Right lobe of liver (tissue), 6 donors: ENCODE results near the gene SLC2A6. TPM values are rescaled to one million over a fixed set of nuclear protein-coding genes. Genes with fewer than 3 reads are reported as not detected.
A peak's percentile ranks its signal among the peaks of the same experiment; 100 is the strongest.

Source experiments
- ATAC-seq, 4 donors: fragments of 200-7000 bp; cut with Tn5 transposase; one replicate each; pipeline ENCODE4 v1.9.1; 2020; ENCODE audit warnings: mild to moderate bottlenecking in 4 of 4, moderate library complexity in 4 of 4
- DNase-seq, 3 donors: peaks; one replicate each; pipeline ENCODE4 v3.0.0-alpha.2; 2020
- H3K27ac ChIP-seq, 3 donors: fragments of 200-600 bp; one replicate each; pipeline ENCODE4 v1.8.0; 2022
- H3K27me3 ChIP-seq, 2 donors: fragments of 200-600 bp; one replicate each; pipeline ENCODE4 v1.8.0; 2022
- H3K36me3 ChIP-seq, 4 donors: fragments of 200-600 bp; sonication (generic) in 1 of 4; one replicate each; pipeline versions ENCODE4 v1.5.1 to v1.8.0; 2017 to 2022; ENCODE audit warnings: control low read depth in 1 of 4
- H3K4me1 ChIP-seq, 4 donors: fragments of 200-600 bp; sonication (generic) in 1 of 4; one replicate each; pipeline versions ENCODE4 v1.5.1 to v1.8.0; 2017 to 2022; ENCODE audit warnings: control low read depth in 1 of 4
- H3K4me3 ChIP-seq, 3 donors: fragments of 200-600 bp; one replicate each; pipeline ENCODE4 v1.8.0; 2022
- H3K9me3 ChIP-seq, 4 donors: fragments of 200-600 bp; sonication (generic) in 1 of 4; one replicate each; pipeline versions ENCODE4 v1.5.1 to v1.8.0; 2017 to 2022; ENCODE audit warnings: control low read depth in 1 of 4
- POLR2A ChIP-seq: fragments of 450-650 bp; IDR thresholded peaks from one replicate; pipeline ENCODE4 v1.6.1; 2017; ENCODE audit warnings: antibody characterized with exemption, mild to moderate bottlenecking
- WGBS: methylation state at CpG from one replicate; pipeline ENCODE4 v1.1.6; 2018; ENCODE audit warnings: low coverage, low lambda C conversion rate; ENCODE audit not compliant: insufficient coverage; ENCODE audit errors: missing lambda C conversion rate; 5-methylcytosine and 5-hydroxymethylcytosine counted together
- intact Hi-C, 2 donors: fragments of 100-400 bp; cut with DNase I; formaldehyde crosslinking; loops; one replicate each; pipeline versions ENCODE4 v1.11.2 to v1.14.1; 2022
- total RNA-seq, 6 experiments: library from RNA; depleted of rRNA in 2 of 6; stranded (reverse); fragments of >200 nt in 2 of 6; fragmentation: NEBNext Ultra II Directional in 3 of 6; extraction: Animal tissue kit (Norgen Biotek cat#: 25700) in 3 of 6; gene quantifications; one replicate each; pipeline versions ENCODE4 v1.1.0 to v1.2.4, GENCODE V29; 2016 to 2023
- TF ChIP-seq, protein P1 (sequence below), 4 donors: fragments of 200-600 bp in 3 of 4; fragments of 450-650 bp in 1 of 4; IDR thresholded peaks; one replicate each; pipeline versions ENCODE4 v1.5.1 to v1.8.0; 2016 to 2022; ENCODE audit warnings: antibody characterized with exemption in 4 of 4, mild to moderate bottlenecking in 2 of 4
- donor health status: DM: no; HTN: yes; CAD: no.
- donor health status: DM: no; HTN: no; CAD: no.
- donor health status: DM: no; HTN: no; CAD: no.
- donor health status: DM: no; HTN: yes; CAD: no.
- donor health status: DM: no; HTN: yes; CAD: no.

SLC2A6 gene
- total RNA-seq, 6 experiments from 2014 or later: 0.88 to 6.8 (median 2.8) TPM

DNA sequence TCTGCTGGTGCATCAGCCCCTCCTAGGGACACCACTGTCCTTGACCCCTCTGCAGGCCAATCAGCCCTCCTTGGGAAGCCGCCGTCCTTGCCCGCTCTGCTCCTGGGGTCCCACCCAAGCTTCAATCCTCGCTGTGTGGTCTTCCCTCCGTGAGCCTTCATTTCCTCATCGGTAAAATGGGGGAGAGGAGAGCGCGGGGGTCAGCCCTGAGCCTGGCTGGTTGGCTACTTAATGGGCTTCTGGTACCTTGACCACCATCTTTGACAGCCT lies 12.7 kb upstream of the SLC2A6 start:
- Histone ChIP-seq H3K27ac (no peak overlapping the region), H3K4me3 (no peak overlapping the region), H3K36me3 (no peaks in the 10 kb centered on the region), H3K4me1 (no peaks in the 10 kb centered on the region), H3K27me3 (no peaks in the 10 kb centered on the region), H3K9me3 (no peaks in the 10 kb centered on the region)
- peak in 1 of 3 donors; percentile 13 for DNase-seq
- WGBS: 96% methylated on average over 8 of the region's 8 CpGs
- no peak for ATAC-seq
- intact Hi-C loops: no loop called here
- no peak for TF ChIP-seq POLR2A
- TF ChIP-seq, protein P1, sequence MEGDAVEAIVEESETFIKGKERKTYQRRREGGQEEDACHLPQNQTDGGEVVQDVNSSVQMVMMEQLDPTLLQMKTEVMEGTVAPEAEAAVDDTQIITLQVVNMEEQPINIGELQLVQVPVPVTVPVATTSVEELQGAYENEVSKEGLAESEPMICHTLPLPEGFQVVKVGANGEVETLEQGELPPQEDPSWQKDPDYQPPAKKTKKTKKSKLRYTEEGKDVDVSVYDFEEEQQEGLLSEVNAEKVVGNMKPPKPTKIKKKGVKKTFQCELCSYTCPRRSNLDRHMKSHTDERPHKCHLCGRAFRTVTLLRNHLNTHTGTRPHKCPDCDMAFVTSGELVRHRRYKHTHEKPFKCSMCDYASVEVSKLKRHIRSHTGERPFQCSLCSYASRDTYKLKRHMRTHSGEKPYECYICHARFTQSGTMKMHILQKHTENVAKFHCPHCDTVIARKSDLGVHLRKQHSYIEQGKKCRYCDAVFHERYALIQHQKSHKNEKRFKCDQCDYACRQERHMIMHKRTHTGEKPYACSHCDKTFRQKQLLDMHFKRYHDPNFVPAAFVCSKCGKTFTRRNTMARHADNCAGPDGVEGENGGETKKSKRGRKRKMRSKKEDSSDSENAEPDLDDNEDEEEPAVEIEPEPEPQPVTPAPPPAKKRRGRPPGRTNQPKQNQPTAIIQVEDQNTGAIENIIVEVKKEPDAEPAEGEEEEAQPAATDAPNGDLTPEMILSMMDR (IDR thresholded peaks at IDR 0.05): no peak

DNA sequence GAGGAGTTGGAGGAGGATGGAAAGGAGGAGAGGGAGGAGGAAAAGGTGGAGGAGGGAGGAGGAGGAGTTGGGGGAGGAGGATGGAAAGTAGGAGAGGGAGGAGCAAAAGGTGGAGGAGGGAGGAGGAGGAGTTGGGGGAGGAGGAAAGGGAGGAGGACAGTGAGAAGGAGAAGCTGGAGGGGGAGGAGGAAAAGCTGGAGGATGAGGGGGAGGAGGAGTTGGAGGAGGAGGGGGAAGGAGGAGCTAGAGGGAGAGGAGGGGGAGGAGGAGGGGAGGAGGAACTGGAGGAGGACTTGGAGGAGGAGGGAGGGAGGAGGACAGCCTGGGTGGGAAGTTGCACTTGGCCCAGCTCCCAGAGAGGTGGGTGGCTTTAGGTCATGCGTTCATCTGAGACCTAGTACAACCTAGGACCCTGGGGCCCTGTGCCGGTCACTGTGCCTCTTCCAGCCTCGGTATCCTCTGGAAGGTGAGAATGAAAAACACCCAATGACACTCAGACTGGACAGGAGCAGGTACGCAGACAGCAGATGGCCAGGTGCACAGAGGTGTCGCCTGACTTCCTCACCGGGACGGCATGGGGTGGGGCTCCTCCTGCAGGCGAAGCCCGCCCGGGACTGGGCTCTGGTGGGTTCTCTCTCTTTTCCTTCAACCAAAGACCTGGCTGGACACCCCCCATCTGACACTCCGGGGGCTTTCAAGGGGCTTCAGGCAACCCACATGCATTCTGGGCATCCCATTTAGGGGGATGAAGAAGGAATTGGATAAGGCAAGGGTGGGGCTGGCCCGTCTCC lies 12.2 kb upstream of the SLC2A6 start:
- H3K27ac ChIP-seq: no peak overlapping the region
- TF ChIP-seq, protein P1 (IDR thresholded peaks at IDR 0.05): no peak
- no peak for TF ChIP-seq POLR2A
- no CpG with 5 or more reads among the region's 12 CpGs for WGBS
- no peaks in the 10 kb centered on the region for H3K4me1 ChIP-seq
- intact Hi-C loops: no loop called here
- H3K27me3 ChIP-seq: no peaks in the 10 kb centered on the region
- no peaks in the 10 kb centered on the region for H3K9me3 ChIP-seq
- DNase-seq: peak in 2 of 3 donors; percentile 5 to 7
- H3K36me3 ChIP-seq: no peaks in the 10 kb centered on the region
- no peak for ATAC-seq
- H3K4me3 ChIP-seq: no peak overlapping the region

DNA sequence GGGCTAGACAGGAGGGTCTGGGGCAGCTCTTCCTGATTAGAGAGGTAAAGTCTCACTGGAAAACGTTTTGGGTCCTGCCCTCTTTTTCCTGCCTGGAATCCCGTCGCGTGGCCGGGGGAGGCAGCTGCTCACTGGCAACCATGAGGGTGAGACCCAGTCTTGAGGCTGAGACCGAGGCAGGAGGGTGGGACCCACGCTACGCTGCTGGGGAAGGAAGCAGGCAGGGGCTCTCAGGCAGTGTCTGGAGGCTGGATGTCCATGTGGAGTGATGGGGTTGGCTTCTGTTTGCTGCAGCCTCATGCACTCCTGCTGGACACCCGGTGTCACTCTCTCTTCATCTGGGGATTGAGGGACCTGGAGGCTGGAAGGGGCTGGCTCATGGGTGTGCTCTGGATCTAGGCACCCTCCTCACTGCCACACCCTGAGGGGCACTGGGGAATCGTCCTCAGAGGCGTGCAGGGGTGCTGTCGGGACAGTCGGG lies 11.3 kb upstream of the SLC2A6 start:
- WGBS: 62% methylated on average over 8 of the region's 13 CpGs
- Histone ChIP-seq H3K27ac (no peak overlapping the region), H3K4me1 (no peaks in the 10 kb centered on the region), H3K4me3 (no peak overlapping the region), H3K9me3 (no peaks in the 10 kb centered on the region), H3K36me3 (no peaks in the 10 kb centered on the region), H3K27me3 (no peaks in the 10 kb centered on the region)
- TF ChIP-seq, protein P1 (IDR thresholded peaks at IDR 0.05): no peak
- no peak for TF ChIP-seq POLR2A
- ATAC-seq (no peak), DNase-seq (peak in 2 of 3 donors; percentile 10 to 27)
- intact Hi-C loops: no loop called here

DNA sequence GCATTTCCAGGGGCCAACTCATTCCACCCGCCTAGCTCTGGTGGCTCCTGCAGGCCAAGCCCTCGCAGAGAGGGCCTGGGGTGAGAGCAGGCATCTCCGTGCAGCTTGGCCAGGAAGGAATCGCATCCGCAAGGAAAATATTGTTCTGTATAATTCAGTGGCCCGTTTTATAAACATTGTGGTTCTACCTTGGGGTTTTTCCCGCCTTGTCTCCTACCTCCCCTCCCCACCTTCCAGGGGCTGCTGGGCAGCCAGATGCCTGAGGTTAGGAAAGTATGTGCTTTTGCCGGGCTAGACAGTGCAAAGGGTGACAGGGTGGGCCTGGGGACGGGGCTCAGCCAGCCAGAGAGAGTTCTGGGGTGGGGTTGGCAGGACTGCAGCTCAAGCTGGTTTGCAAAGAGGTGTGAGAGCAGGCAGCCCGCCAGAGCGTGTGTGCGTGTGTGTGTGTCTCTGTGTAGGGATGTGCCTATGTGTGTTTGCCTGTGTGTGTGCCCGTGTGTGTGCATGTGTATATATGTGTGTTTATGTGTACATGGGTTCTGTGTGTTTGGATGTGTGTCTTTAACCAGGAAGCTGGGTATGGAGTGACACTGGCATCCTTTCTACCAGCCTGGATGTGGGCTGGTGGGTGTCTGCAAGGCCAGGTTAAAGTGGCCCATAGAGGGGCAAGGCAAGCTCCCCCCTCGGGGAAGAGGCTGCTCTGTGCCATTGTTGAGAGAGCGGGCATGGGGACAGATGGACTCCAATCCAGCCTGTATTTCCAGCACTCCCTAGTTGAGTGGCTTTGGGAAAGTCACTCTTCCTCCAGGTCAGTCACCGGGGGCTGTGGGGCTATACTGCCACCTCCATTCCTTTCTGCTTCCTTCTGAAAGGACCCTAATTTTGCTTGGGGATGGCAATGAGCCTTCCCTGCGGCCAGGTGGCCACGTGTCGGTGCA lies 10.6 kb upstream of the SLC2A6 start:
- no peak overlapping the region for H3K27ac ChIP-seq
- no peaks in the 10 kb centered on the region for H3K36me3 ChIP-seq
- H3K9me3 ChIP-seq: no peaks in the 10 kb centered on the region
- 76% methylated on average over 11 of the region's 19 CpGs for WGBS
- H3K4me3 ChIP-seq: no peak overlapping the region
- intact Hi-C loops: loop anchor here (5.0 to 10.0 kb wide), 4 partner anchors 87 to 305 kb away; partner anchors contain the start of genes MED22 (in 1 of the 2) and RPL7A (in 1 of the 2)
- no peaks in the 10 kb centered on the region for H3K27me3 ChIP-seq
- TF ChIP-seq, protein P1 (IDR thresholded peaks at IDR 0.05): no peak
- TF ChIP-seq POLR2A: no peak
- ATAC-seq (no peak), DNase-seq (peak in 2 of 3 donors; percentile 14 to 27)
- H3K4me1 ChIP-seq: no peaks in the 10 kb centered on the region
